Uterus (tissue), 2 donors: ENCODE results near the gene YPEL2.

Source experiments
- POLR2A ChIP-seq, 2 donors: fragments of 450-650 bp; IDR thresholded peaks; one replicate each; pipeline ENCODE4 v1.6.1; 2016; ENCODE audit warnings: antibody characterized with exemption in 2 of 2, mild to moderate bottlenecking in 1 of 2, moderate library complexity in 1 of 2
- TF ChIP-seq, protein P1 (sequence below), 4 experiments: fragments of 200-600 bp in 2 of 4; fragments of 450-650 bp in 2 of 4; sonication (generic) in 2 of 4; IDR thresholded peaks; one replicate each; pipeline ENCODE4 v1.5.1; 2016 to 2019; ENCODE audit warnings: antibody characterized with exemption in 4 of 4, mild to moderate bottlenecking in 2 of 4, moderate library complexity in 1 of 4

DNA sequence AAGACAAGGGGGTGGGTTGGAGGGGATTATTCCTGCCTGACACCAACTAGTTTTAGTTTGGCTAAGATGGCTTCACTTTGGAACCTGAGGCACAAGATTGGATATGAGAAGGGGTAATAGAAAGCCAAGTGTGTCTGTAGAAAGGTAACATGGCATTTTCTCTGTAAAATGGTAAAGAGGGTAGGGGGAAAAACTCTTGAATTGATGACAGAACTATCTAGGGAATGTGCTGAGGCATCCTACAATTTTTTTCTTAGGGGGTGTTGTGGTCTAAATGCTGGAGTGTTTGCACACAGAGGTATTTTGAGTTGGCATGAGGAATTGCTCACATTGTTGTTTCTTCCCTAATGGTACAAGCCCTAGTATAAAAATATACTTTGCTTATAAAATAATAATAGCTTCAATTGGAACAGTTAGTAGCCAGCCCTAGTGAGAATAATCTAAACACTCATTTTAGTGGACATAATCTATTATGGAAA is 25.8 kb downstream of the YPEL2 start:
- TF ChIP-seq, protein P1, sequence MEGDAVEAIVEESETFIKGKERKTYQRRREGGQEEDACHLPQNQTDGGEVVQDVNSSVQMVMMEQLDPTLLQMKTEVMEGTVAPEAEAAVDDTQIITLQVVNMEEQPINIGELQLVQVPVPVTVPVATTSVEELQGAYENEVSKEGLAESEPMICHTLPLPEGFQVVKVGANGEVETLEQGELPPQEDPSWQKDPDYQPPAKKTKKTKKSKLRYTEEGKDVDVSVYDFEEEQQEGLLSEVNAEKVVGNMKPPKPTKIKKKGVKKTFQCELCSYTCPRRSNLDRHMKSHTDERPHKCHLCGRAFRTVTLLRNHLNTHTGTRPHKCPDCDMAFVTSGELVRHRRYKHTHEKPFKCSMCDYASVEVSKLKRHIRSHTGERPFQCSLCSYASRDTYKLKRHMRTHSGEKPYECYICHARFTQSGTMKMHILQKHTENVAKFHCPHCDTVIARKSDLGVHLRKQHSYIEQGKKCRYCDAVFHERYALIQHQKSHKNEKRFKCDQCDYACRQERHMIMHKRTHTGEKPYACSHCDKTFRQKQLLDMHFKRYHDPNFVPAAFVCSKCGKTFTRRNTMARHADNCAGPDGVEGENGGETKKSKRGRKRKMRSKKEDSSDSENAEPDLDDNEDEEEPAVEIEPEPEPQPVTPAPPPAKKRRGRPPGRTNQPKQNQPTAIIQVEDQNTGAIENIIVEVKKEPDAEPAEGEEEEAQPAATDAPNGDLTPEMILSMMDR (IDR thresholded peaks at IDR 0.05) = no peak
- TF ChIP-seq POLR2A (IDR thresholded peaks at IDR 0.05) = no peak
